ENCODE data around the gene ZNF12. TPM values are rescaled to one million over a fixed set of nuclear protein-coding genes. Genes with fewer than 3 reads are reported as not detected.

Gene ZNF12
- total and polyA plus RNA-seq, 10 of the 15 experiments (the other 5 are each of a cell fraction or from before 2014, with no cell fraction given) = 6.7 to 38.1 (median 14.4) TPM

Other genes with a start within 250 kb of the ZNF12 start
Only the 7 nearest of the 8 such genes appear.
- gene GRID2IP, start 155.5 kb downstream of the ZNF12 start, total RNA-seq (2014; rRNA removed) = 0.05 TPM in 1 of 2 replicates, not detected in the other
- gene GRID2IP, start 155.5 kb downstream of the ZNF12 start, total RNA-seq (2014; rRNA removed; fragmentation: Illumina TruSeq; extraction: Trizol) = not detected in 2 replicates
- not detected in 2 replicates for gene GRID2IP, start 155.5 kb downstream of the ZNF12 start, total RNA-seq (2021)
- not detected in 2 replicates for gene GRID2IP, start 155.5 kb downstream of the ZNF12 start, polyA plus RNA-seq (2011; rRNA removed)
- gene GRID2IP, start 155.5 kb downstream of the ZNF12 start, polyA plus RNA-seq (2014; fragmentation: Illumina TruSeq; extraction: Trizol) = not detected in 2 replicates
- gene GRID2IP, start 155.5 kb downstream of the ZNF12 start, polyA plus RNA-seq (2014; fragmentation: Nextera tagmentation; extraction: Ambion mirVana) = not detected
- gene GRID2IP, start 155.5 kb downstream of the ZNF12 start, polyA plus RNA-seq (2014; rRNA removed) = not detected in 2 replicates
- not detected for gene GRID2IP, start 155.5 kb downstream of the ZNF12 start, polyA plus RNA-seq (2016; fragmentation: Nextera tagmentation; extraction: Ambion mirVana)
- gene ZDHHC4, start 129.5 kb downstream of the ZNF12 start, total RNA-seq (2014; rRNA removed) = 31.1 and 36.0 TPM in 2 replicates
- gene ZDHHC4, start 129.5 kb downstream of the ZNF12 start, total RNA-seq (2014; rRNA removed; fragmentation: Illumina TruSeq; extraction: Trizol) = 30.6 and 31.2 TPM in 2 replicates
- 31.8 and 34.0 TPM in 2 replicates for gene ZDHHC4, start 129.5 kb downstream of the ZNF12 start, total RNA-seq (2021)
- gene ZDHHC4, start 129.5 kb downstream of the ZNF12 start, polyA plus RNA-seq (2011; rRNA removed) = 63.2 and 74.3 TPM in 2 replicates
- 25.5 and 35.6 TPM in 2 replicates for gene ZDHHC4, start 129.5 kb downstream of the ZNF12 start, polyA plus RNA-seq (2014; fragmentation: Illumina TruSeq; extraction: Trizol)
- 10 to 100 TPM; 34.5 to 37.9 TPM for gene ZDHHC4, start 129.5 kb downstream of the ZNF12 start, polyA plus RNA-seq (2014; fragmentation: Nextera tagmentation; extraction: Ambion mirVana)
- gene ZDHHC4, start 129.5 kb downstream of the ZNF12 start, polyA plus RNA-seq (2014; rRNA removed) = 31.1 and 35.6 TPM in 2 replicates
- 10 to 100 TPM; 38.4 to 43.1 TPM for gene ZDHHC4, start 129.5 kb downstream of the ZNF12 start, polyA plus RNA-seq (2016; fragmentation: Nextera tagmentation; extraction: Ambion mirVana)
- gene INTS15, start 116.9 kb downstream of the ZNF12 start, total RNA-seq (2014; rRNA removed) = 25.4 and 28.9 TPM in 2 replicates
- gene INTS15, start 116.9 kb downstream of the ZNF12 start, total RNA-seq (2014; rRNA removed; fragmentation: Illumina TruSeq; extraction: Trizol) = 11.2 and 11.4 TPM in 2 replicates
- gene INTS15, start 116.9 kb downstream of the ZNF12 start, total RNA-seq (2021) = 25.4 and 28.2 TPM in 2 replicates
- gene INTS15, start 116.9 kb downstream of the ZNF12 start, polyA plus RNA-seq (2011; rRNA removed) = 13.2 and 18.5 TPM in 2 replicates
- gene INTS15, start 116.9 kb downstream of the ZNF12 start, polyA plus RNA-seq (2014; fragmentation: Illumina TruSeq; extraction: Trizol) = 25.3 and 27.2 TPM in 2 replicates
- 1 to 10 TPM in 1 of 2 experiments, under 1 TPM in 1; 0.89 to 2.4 TPM for gene INTS15, start 116.9 kb downstream of the ZNF12 start, polyA plus RNA-seq (2014; fragmentation: Nextera tagmentation; extraction: Ambion mirVana)
- 26.9 and 28.1 TPM in 2 replicates for gene INTS15, start 116.9 kb downstream of the ZNF12 start, polyA plus RNA-seq (2014; rRNA removed)
- 10 to 100 TPM; 14.9 to 15.1 TPM for gene INTS15, start 116.9 kb downstream of the ZNF12 start, polyA plus RNA-seq (2016; fragmentation: Nextera tagmentation; extraction: Ambion mirVana)
- gene ZNF853, start 91.3 kb downstream of the ZNF12 start, total RNA-seq (2014; rRNA removed) = 0.05 and 0.06 TPM in 2 replicates
- 0.04 and 0.05 TPM in 2 replicates for gene ZNF853, start 91.3 kb downstream of the ZNF12 start, total RNA-seq (2014; rRNA removed; fragmentation: Illumina TruSeq; extraction: Trizol)
- gene ZNF853, start 91.3 kb downstream of the ZNF12 start, total RNA-seq (2021) = 0.11 and 0.13 TPM in 2 replicates
- gene ZNF853, start 91.3 kb downstream of the ZNF12 start, polyA plus RNA-seq (2011; rRNA removed) = 0.17 and 0.26 TPM in 2 replicates
- gene ZNF853, start 91.3 kb downstream of the ZNF12 start, polyA plus RNA-seq (2014; fragmentation: Illumina TruSeq; extraction: Trizol) = 0.04 and 0.05 TPM in 2 replicates
- not detected for gene ZNF853, start 91.3 kb downstream of the ZNF12 start, polyA plus RNA-seq (2014; fragmentation: Nextera tagmentation; extraction: Ambion mirVana)
- gene ZNF853, start 91.3 kb downstream of the ZNF12 start, polyA plus RNA-seq (2014; rRNA removed) = 0.05 TPM in 1 of 2 replicates, not detected in the other
- gene ZNF853, start 91.3 kb downstream of the ZNF12 start, polyA plus RNA-seq (2016; fragmentation: Nextera tagmentation; extraction: Ambion mirVana) = under 1 TPM in 1 of 2 experiments, not detected in 1; 0.04 TPM
- gene ZNF316, start 69.6 kb downstream of the ZNF12 start, total RNA-seq (2014; rRNA removed) = 10.4 and 12.8 TPM in 2 replicates
- gene ZNF316, start 69.6 kb downstream of the ZNF12 start, total RNA-seq (2014; rRNA removed; fragmentation: Illumina TruSeq; extraction: Trizol) = 4.3 and 5.4 TPM in 2 replicates
- gene ZNF316, start 69.6 kb downstream of the ZNF12 start, total RNA-seq (2021) = 22.7 and 28.9 TPM in 2 replicates
- gene ZNF316, start 69.6 kb downstream of the ZNF12 start, polyA plus RNA-seq (2011; rRNA removed) = 12.5 and 13.8 TPM in 2 replicates
- gene ZNF316, start 69.6 kb downstream of the ZNF12 start, polyA plus RNA-seq (2014; fragmentation: Illumina TruSeq; extraction: Trizol) = 6.1 and 9.2 TPM in 2 replicates
- gene ZNF316, start 69.6 kb downstream of the ZNF12 start, polyA plus RNA-seq (2014; fragmentation: Nextera tagmentation; extraction: Ambion mirVana) = under 1 TPM; 0.03 to 0.26 TPM
- 15.1 and 19.3 TPM in 2 replicates for gene ZNF316, start 69.6 kb downstream of the ZNF12 start, polyA plus RNA-seq (2014; rRNA removed)
- gene ZNF316, start 69.6 kb downstream of the ZNF12 start, polyA plus RNA-seq (2016; fragmentation: Nextera tagmentation; extraction: Ambion mirVana) = 1 to 10 TPM in 1 of 2 experiments, under 1 TPM in 1; 0.30 to 1.1 TPM
- gene RSPH10B2, start 47.2 kb upstream of the ZNF12 start, total RNA-seq (2014; rRNA removed) = 0.33 and 0.34 TPM in 2 replicates
- 0.05 and 0.18 TPM in 2 replicates for gene RSPH10B2, start 47.2 kb upstream of the ZNF12 start, total RNA-seq (2014; rRNA removed; fragmentation: Illumina TruSeq; extraction: Trizol)
- gene RSPH10B2, start 47.2 kb upstream of the ZNF12 start, total RNA-seq (2021) = 0.21 TPM in 1 of 2 replicates, not detected in the other
- 0.20 and 0.33 TPM in 2 replicates for gene RSPH10B2, start 47.2 kb upstream of the ZNF12 start, polyA plus RNA-seq (2011; rRNA removed)
- 0.04 TPM in 1 of 2 replicates, not detected in the other for gene RSPH10B2, start 47.2 kb upstream of the ZNF12 start, polyA plus RNA-seq (2014; fragmentation: Illumina TruSeq; extraction: Trizol)
- gene RSPH10B2, start 47.2 kb upstream of the ZNF12 start, polyA plus RNA-seq (2014; fragmentation: Nextera tagmentation; extraction: Ambion mirVana) = under 1 TPM in 1 of 2 experiments, not detected in 1; 0.07 TPM
- gene RSPH10B2, start 47.2 kb upstream of the ZNF12 start, polyA plus RNA-seq (2014; rRNA removed) = 0.09 TPM in 1 of 2 replicates, not detected in the other
- not detected for gene RSPH10B2, start 47.2 kb upstream of the ZNF12 start, polyA plus RNA-seq (2016; fragmentation: Nextera tagmentation; extraction: Ambion mirVana)
- 28.4 and 37.8 TPM in 2 replicates for gene CCZ1B, start 119.3 kb upstream of the ZNF12 start, total RNA-seq (2014; rRNA removed)
- 88.0 and 91.6 TPM in 2 replicates for gene CCZ1B, start 119.3 kb upstream of the ZNF12 start, total RNA-seq (2014; rRNA removed; fragmentation: Illumina TruSeq; extraction: Trizol)
- 33.9 and 49.6 TPM in 2 replicates for gene CCZ1B, start 119.3 kb upstream of the ZNF12 start, total RNA-seq (2021)
- 48.3 and 61.1 TPM in 2 replicates for gene CCZ1B, start 119.3 kb upstream of the ZNF12 start, polyA plus RNA-seq (2011; rRNA removed)
- 61.8 and 82.1 TPM in 2 replicates for gene CCZ1B, start 119.3 kb upstream of the ZNF12 start, polyA plus RNA-seq (2014; fragmentation: Illumina TruSeq; extraction: Trizol)
- 10 to 100 TPM; 18.0 to 29.1 TPM for gene CCZ1B, start 119.3 kb upstream of the ZNF12 start, polyA plus RNA-seq (2014; fragmentation: Nextera tagmentation; extraction: Ambion mirVana)
- gene CCZ1B, start 119.3 kb upstream of the ZNF12 start, polyA plus RNA-seq (2014; rRNA removed) = 25.8 and 36.4 TPM in 2 replicates
- gene CCZ1B, start 119.3 kb upstream of the ZNF12 start, polyA plus RNA-seq (2016; fragmentation: Nextera tagmentation; extraction: Ambion mirVana) = 10 to 100 TPM; 30.1 to 37.8 TPM

All from GM12878 (cell line).